ENCODE measurements around the gene INO80C.

INO80C gene

GRCh38 chr18:35469725-35470124 lies 28.0 kb downstream of the INO80C start:
- H3K9me3 ChIP-seq (ENCODE audit: insufficient read depth, low read length, severe bottlenecking), result no peaks in the 10 kb centered on the region
- no peak overlapping the region for H3K9ac ChIP-seq (ENCODE audit: low read depth, low read length)
- no peak overlapping the region for H3K4me2 ChIP-seq (ENCODE audit: insufficient read depth, low read length)
- TF ChIP-seq EZH2 (IDR thresholded peaks at IDR 0.05; ENCODE audit: borderline replicate concordance, low read depth, low read length, severe bottlenecking) (no peak), CTCF (IDR thresholded peaks at IDR 0.05; ENCODE audit: borderline replicate concordance, extremely low read depth, low read length, poor library complexity, severe bottlenecking) (no peak)
- no peak overlapping the region for H3K4me3 ChIP-seq (ENCODE audit: low read depth in 1 of 2, low read length in 2 of 2)
- H3K27ac ChIP-seq (ENCODE audit: low read length), result no peak overlapping the region
- no peak for DNase-seq
- no peak overlapping the region for H2AFZ ChIP-seq (ENCODE audit: low read depth, low read length)
- no peaks in the 10 kb centered on the region for H3K27me3 ChIP-seq (ENCODE audit: insufficient read depth, low read length, poor library complexity)
- ATAC-seq (ENCODE audit: insufficient read depth, low read depth), result no peak
- no peaks in the 10 kb centered on the region; the same call in 1 of the 2 replicates for H3K36me3 ChIP-seq (ENCODE audit: insufficient read depth, low read length)
- H3K79me2 ChIP-seq (ENCODE audit: insufficient read depth, low read length), result no peaks in the 10 kb centered on the region
- no peaks in the 10 kb centered on the region for H3K4me1 ChIP-seq (ENCODE audit: insufficient read depth, low read length)
- no peaks in the 10 kb centered on the region for H4K20me1 ChIP-seq (ENCODE audit: insufficient read depth, low read length)

GRCh38 chr18:35468711-35469110 lies 29.0 kb downstream of the INO80C start:
- H3K27me3 ChIP-seq (ENCODE audit: insufficient read depth, low read length, poor library complexity), result no peaks in the 10 kb centered on the region
- no peaks in the 10 kb centered on the region for H4K20me1 ChIP-seq (ENCODE audit: insufficient read depth, low read length)
- H3K27ac ChIP-seq (ENCODE audit: low read length), result no peak overlapping the region
- H3K4me1 ChIP-seq (ENCODE audit: insufficient read depth, low read length), result no peaks in the 10 kb centered on the region
- no peaks in the 10 kb centered on the region; the same call in 1 of the 2 replicates for H3K36me3 ChIP-seq (ENCODE audit: insufficient read depth, low read length)
- no peaks in the 10 kb centered on the region for H3K79me2 ChIP-seq (ENCODE audit: insufficient read depth, low read length)
- no peaks in the 10 kb centered on the region for H3K9me3 ChIP-seq (ENCODE audit: insufficient read depth, low read length, severe bottlenecking)
- no peak overlapping the region for H3K4me3 ChIP-seq (ENCODE audit: low read depth in 1 of 2, low read length in 2 of 2)
- H2AFZ ChIP-seq (ENCODE audit: low read depth, low read length), result no peak overlapping the region
- TF ChIP-seq EZH2 (IDR thresholded peaks at IDR 0.05; ENCODE audit: borderline replicate concordance, low read depth, low read length, severe bottlenecking) (no peak), CTCF (IDR thresholded peaks at IDR 0.05; ENCODE audit: borderline replicate concordance, extremely low read depth, low read length, poor library complexity, severe bottlenecking) (no peak)
- H3K4me2 ChIP-seq (ENCODE audit: insufficient read depth, low read length), result no peak overlapping the region
- ATAC-seq (ENCODE audit: insufficient read depth, low read depth) (no peak), DNase-seq (no peak)
- no peak overlapping the region for H3K9ac ChIP-seq (ENCODE audit: low read depth, low read length)

GRCh38 chr18:35467624-35468016 lies 30.1 kb downstream of the INO80C start:
- H3K36me3 ChIP-seq (ENCODE audit: insufficient read depth, low read length), result no peaks in the 10 kb centered on the region; the same call in 1 of the 2 replicates
- no peak overlapping the region for H3K9ac ChIP-seq (ENCODE audit: low read depth, low read length)
- H3K4me2 ChIP-seq (ENCODE audit: insufficient read depth, low read length), result no peak overlapping the region
- no peaks in the 10 kb centered on the region for H4K20me1 ChIP-seq (ENCODE audit: insufficient read depth, low read length)
- no peak for TF ChIP-seq CTCF (IDR thresholded peaks at IDR 0.05; ENCODE audit: borderline replicate concordance, extremely low read depth, low read length, poor library complexity, severe bottlenecking)
- no peak for TF ChIP-seq EZH2 (IDR thresholded peaks at IDR 0.05; ENCODE audit: borderline replicate concordance, low read depth, low read length, severe bottlenecking)
- no peak overlapping the region for H3K27ac ChIP-seq (ENCODE audit: low read length)
- DNase-seq, result no peak
- 0 out of 3 replicates have a peak, but pooled peaks have one; percentile 24 for ATAC-seq (ENCODE audit: insufficient read depth, low read depth)
- H3K4me3 ChIP-seq (ENCODE audit: low read depth in 1 of 2, low read length in 2 of 2), result no peak overlapping the region
- H3K79me2 ChIP-seq (ENCODE audit: insufficient read depth, low read length), result no peaks in the 10 kb centered on the region
- no peak overlapping the region for H2AFZ ChIP-seq (ENCODE audit: low read depth, low read length)
- H3K9me3 ChIP-seq (ENCODE audit: insufficient read depth, low read length, severe bottlenecking), result no peaks in the 10 kb centered on the region
- H3K4me1 ChIP-seq (ENCODE audit: insufficient read depth, low read length), result no peaks in the 10 kb centered on the region
- H3K27me3 ChIP-seq (ENCODE audit: insufficient read depth, low read length, poor library complexity), result no peaks in the 10 kb centered on the region

All from DND-41 (cell line).